GM23248 (cell line): Measurements from ENCODE around the gene TULP3. TPM values are rescaled to one million over a fixed set of nuclear protein-coding genes. Genes with fewer than 3 reads are reported as not detected.
A peak's percentile ranks its signal among the peaks of the same experiment; 100 is the strongest.

ENCODE experiments used
- DNase-seq: peaks from one replicate; pipeline ENCODE4 v3.0.0-alpha.2; 2015
- H2AFZ ChIP-seq: fragments of 200-600 bp; sonication (generic); 2 replicates; pipeline ENCODE4 v1.6.1; 2016; ENCODE audit warnings: antibody characterized with exemption
- H3F3A ChIP-seq: fragments of 200-600 bp; sonication (generic); 2 replicates; pipeline ENCODE4 v1.6.1; 2016; ENCODE audit warnings: mild to moderate bottlenecking, antibody characterized with exemption, mixed run types; ENCODE audit not compliant: insufficient read depth
- H3K27ac ChIP-seq: fragments of 200-600 bp; sonication (generic); 2 replicates; pipeline ENCODE4 v1.5.1; 2016; ENCODE audit warnings: mild to moderate bottlenecking
- H3K27me3 ChIP-seq: fragments of 200-600 bp; sonication (generic); replicated peaks from 2 replicates; pipeline ENCODE4 v1.6.1; 2016; ENCODE audit warnings: mild to moderate bottlenecking; ENCODE audit not compliant: insufficient read depth
- H3K36me3 ChIP-seq: fragments of 200-600 bp; sonication (generic); 2 replicates; pipeline ENCODE4 v1.6.1; 2016; ENCODE audit warnings: low read depth, mild to moderate bottlenecking
- H3K4me1 ChIP-seq: fragments of 200-600 bp; sonication (generic); 2 replicates; pipeline ENCODE4 v1.6.1; 2016; ENCODE audit warnings: mild to moderate bottlenecking; ENCODE audit not compliant: insufficient read depth
- H3K4me2 ChIP-seq: fragments of 200-600 bp; sonication (generic); one replicate; pipeline ENCODE4 v1.6.1; 2016; ENCODE audit warnings: mild to moderate bottlenecking; ENCODE audit not compliant: unreplicated experiment
- H3K4me3 ChIP-seq: fragments of 200-600 bp; sonication (generic); 2 replicates; pipeline ENCODE4 v1.5.1; 2016; ENCODE audit warnings: mild to moderate bottlenecking
- H3K79me2 ChIP-seq: fragments of 200-600 bp; sonication (generic); 2 replicates; pipeline ENCODE4 v1.6.1; 2016; ENCODE audit warnings: mild to moderate bottlenecking; ENCODE audit not compliant: insufficient read depth
- H3K9ac ChIP-seq: fragments of 200-600 bp; sonication (generic); 2 replicates; pipeline ENCODE4 v1.6.1; 2016; ENCODE audit warnings: mild to moderate bottlenecking
- H3K9me2 ChIP-seq: fragments of 200-600 bp; sonication (generic); 2 replicates; pipeline ENCODE4 v1.6.1; 2016; ENCODE audit warnings: mixed run types, mild to moderate bottlenecking, moderate library complexity; ENCODE audit not compliant: insufficient read depth
- H3K9me3 ChIP-seq: fragments of 200-600 bp; sonication (generic); one replicate; pipeline ENCODE4 v1.6.1; 2017; ENCODE audit warnings: low read depth
- H4K20me1 ChIP-seq: fragments of 200-600 bp; sonication (generic); 2 replicates; pipeline ENCODE4 v1.6.0; 2016; ENCODE audit not compliant: insufficient read depth
- EZH2 ChIP-seq: fragments of 200-600 bp; sonication (generic); IDR thresholded peaks from 2 replicates; pipeline ENCODE4 v1.6.1; 2018; ENCODE audit warnings: antibody characterized with exemption, mild to moderate bottlenecking; ENCODE audit not compliant: insufficient read depth, poor library complexity, severe bottlenecking
- EZH2phosphoT487 ChIP-seq: fragments of 200-600 bp; sonication (generic); IDR thresholded peaks from 2 replicates; pipeline ENCODE4 v1.6.1; 2018; ENCODE audit warnings: antibody characterized with exemption, moderate library complexity, mild to moderate bottlenecking, low read depth; ENCODE audit not compliant: insufficient read depth
- WGBS, 2 experiments: methylation state at CpG; one replicate each; pipeline ENCODE4 v1.1.6; 2015 to 2017; ENCODE audit warnings: low lambda C conversion rate in 2 of 2, low coverage in 1 of 2; ENCODE audit errors: missing lambda C conversion rate in 2 of 2; 5-methylcytosine and 5-hydroxymethylcytosine counted together
- in situ Hi-C: fragments of 300-500 bp; cut with MboI; formaldehyde crosslinking; loops from 2 replicates; pipeline ENCODE4 v1.15.0; 2020
- polyA plus RNA-seq: library from polyadenylated mRNA; unstranded; fragments of >200 nt; fragmentation: Nextera tagmentation; extraction: Ambion mirVana; gene quantifications from 2 replicates; pipeline ENCODE4 v1.2.1, GENCODE V29; 2016
- total RNA-seq: library from RNA; depleted of rRNA; stranded (reverse); fragments of >200 nt; shearing (Covaris generic); gene quantifications from 2 replicates; pipeline ENCODE4 v1.2.3, GENCODE V29; 2014

Gene TULP3
- total and polyA plus RNA-seq, 2 experiments from 2014 or later = 42.6 to 47.0 TPM

DNA sequence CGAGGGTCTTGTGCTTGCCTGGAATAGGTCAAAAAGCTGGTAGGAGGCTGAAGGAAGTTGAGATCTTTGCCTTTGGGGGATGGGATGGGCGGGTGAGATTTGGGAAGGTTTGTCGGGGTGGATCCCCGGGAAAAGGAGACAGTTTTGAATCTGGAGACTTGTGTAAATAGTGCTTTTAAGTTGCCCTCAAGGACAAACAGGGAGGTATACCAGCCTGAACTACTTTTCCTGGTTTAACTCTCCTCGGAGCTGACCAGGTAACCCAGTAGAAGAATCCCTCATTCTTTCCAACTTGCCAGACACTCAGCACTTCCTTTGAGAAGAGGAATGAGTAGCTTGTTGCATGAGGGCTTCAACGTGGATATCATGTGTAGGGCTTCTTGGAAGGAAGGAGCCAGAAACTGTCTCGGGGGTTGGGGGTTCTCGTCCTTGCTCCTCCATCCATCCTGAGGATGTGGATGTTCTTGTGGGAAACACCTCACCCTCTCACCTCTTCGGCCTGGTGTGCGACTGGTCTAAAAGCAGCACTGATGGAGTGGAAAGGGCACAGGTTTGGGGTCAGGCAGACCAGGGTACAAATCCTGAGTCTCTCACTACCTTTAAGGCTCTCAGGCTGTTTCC, 70.4 kb downstream of the TULP3 start:
- H3K4me1 ChIP-seq = peaks cover 13% of the 10 kb centered on the region

DNA sequence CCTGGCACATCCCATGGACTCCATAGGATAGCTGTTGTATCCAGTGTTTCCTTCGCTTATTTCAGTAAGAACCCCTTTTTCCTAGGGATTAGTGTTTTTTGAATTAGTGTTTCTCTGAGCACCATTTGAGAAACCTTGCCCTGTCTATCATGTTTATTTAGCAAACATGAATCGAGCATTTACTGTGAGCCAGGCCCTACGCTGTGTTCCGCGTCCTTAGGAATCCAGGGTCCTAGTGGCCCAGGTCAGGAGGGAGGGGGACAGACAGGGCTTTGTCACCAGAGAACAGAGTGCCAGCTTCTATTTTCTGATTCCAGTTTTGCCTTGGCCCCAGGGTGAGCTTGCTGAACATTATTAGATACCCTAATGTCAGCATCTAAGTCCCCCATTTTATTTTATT, 71.0 kb downstream of the TULP3 start:
- H3K4me3 ChIP-seq = no peak overlapping the region
- H3K9me3 ChIP-seq = no peaks in the 10 kb centered on the region
- TF ChIP-seq EZH2phosphoT487 (no peak), EZH2 (no peak)
- no peaks in the 10 kb centered on the region for H3K27me3 ChIP-seq
- in situ Hi-C loops = no loop called here
- DNase-seq = no peak
- 95 to 100% methylated on average over 5 of the region's 5 CpGs for WGBS, 2 experiments
- no peak overlapping the region for H3K9ac ChIP-seq
- no peaks in the 10 kb centered on the region for H3K9me2 ChIP-seq
- H3K4me1 ChIP-seq = peaks cover 13% of the 10 kb centered on the region
- H3K36me3 ChIP-seq = no peaks in the 10 kb centered on the region
- peaks cover 15% of the 10 kb centered on the region for H3F3A ChIP-seq
- H3K4me2 ChIP-seq = no peak overlapping the region
- peaks cover 36% of the 10 kb centered on the region for H3K79me2 ChIP-seq
- H4K20me1 ChIP-seq = no peaks in the 10 kb centered on the region
- H2AFZ ChIP-seq = no peak overlapping the region
- no peak overlapping the region for H3K27ac ChIP-seq

More for the DNA sequence above, 70.4 kb downstream of the TULP3 start:
- 56 to 62% methylated on average over 10 of the region's 10 CpGs for WGBS, 2 experiments
- Histone ChIP-seq H3F3A (peaks cover 15% of the 10 kb centered on the region), H3K9me2 (no peaks in the 10 kb centered on the region), H3K4me3 (peak overlapping the region; percentile 92), H4K20me1 (no peaks in the 10 kb centered on the region), H2AFZ (0 out of 2 replicates have a peak overlapping the region, but pooled peaks have one; percentile 72), H3K4me2 (peak overlapping the region; percentile 78), H3K27ac (0 out of 2 replicates have a peak overlapping the region, but pooled peaks have one; percentile 52), H3K9me3 (no peaks in the 10 kb centered on the region), H3K36me3 (no peaks in the 10 kb centered on the region), H3K79me2 (peaks cover 36% of the 10 kb centered on the region), H3K27me3 (no peaks in the 10 kb centered on the region), H3K9ac (peak overlapping the region; percentile 77)
- in situ Hi-C loops = no loop called here
- no peak for TF ChIP-seq EZH2
- TF ChIP-seq EZH2phosphoT487 = no peak
- DNase-seq = peak; percentile 24

DNA sequence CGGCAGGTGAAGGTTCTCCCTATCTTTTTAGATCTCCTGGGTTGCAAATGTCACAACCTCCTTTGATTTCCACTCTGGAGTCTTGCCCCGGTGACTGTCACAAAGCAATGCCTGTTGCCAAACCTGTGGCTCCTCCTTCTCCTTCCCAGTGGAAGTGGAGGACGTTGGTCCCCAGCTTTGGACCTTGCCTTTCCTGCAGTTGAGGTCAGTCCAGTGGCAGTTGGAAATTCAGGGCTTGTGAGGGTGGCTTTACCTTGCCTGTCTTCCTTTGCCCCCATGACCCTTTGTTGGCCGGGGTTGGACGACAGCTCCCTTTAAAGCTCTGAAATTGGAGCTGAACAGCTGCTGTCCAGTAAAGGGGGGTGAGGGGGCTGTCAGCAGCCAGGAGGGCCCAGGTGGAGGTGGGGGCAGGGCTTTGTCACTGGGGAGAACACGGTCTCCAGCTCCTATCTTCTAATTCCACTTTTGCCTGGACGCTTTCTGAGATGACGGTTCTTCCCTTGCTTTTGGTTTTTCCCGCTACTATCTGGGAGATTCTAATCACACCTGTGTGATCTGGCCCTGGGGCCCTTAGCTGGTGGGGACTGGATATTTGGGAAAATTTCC, 72.6 kb downstream of the TULP3 start:
- no peaks in the 10 kb centered on the region for H3K36me3 ChIP-seq
- no peak overlapping the region for H3K4me3 ChIP-seq
- H3K9me3 ChIP-seq = no peaks in the 10 kb centered on the region
- TF ChIP-seq EZH2 (no peak), EZH2phosphoT487 (no peak)
- H3K27me3 ChIP-seq = no peaks in the 10 kb centered on the region
- H3K4me1 ChIP-seq = peaks cover 7% of the 10 kb centered on the region
- H3K79me2 ChIP-seq = peaks cover 36% of the 10 kb centered on the region
- H3F3A ChIP-seq = peaks cover 10% of the 10 kb centered on the region
- H2AFZ ChIP-seq = no peak overlapping the region
- H4K20me1 ChIP-seq = no peaks in the 10 kb centered on the region
- no peak overlapping the region for H3K4me2 ChIP-seq
- DNase-seq = no peak
- no peak overlapping the region for H3K27ac ChIP-seq
- H3K9ac ChIP-seq = no peak overlapping the region
- 69 to 72% methylated on average over 9 of the region's 9 CpGs for WGBS, 2 experiments
- H3K9me2 ChIP-seq = no peaks in the 10 kb centered on the region
- in situ Hi-C loops = no loop called here

DNA sequence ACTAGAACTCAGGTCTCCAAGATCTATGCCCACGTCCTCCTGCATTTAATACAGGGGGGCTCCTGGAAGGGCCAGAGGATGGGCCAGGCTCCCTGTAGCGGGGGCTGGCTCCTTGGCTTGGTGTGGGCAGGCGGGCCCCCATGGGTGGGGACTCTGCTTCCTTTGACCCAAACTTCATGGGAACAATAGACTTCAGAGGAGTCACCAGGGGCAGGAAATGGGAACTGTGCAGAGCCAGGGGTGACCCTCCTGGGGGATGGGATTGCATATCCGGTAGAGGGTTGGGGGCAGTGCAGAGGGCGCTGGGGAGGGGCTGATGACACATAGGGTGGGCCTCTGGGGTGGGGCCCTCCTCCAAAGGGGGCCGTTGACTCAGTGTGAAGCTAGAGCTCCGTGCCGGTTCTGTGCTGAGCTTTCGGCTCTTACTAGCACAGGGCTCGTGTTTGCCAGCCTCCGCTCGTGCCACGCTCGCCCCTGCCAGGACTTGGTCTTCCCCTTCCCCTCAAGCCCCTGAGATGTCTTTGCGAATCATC, 73.1 kb downstream of the TULP3 start:
- H3K4me2 ChIP-seq = no peak overlapping the region
- WGBS, 2 experiments = 88 to 91% methylated on average over 12 to 15 of the region's 15 CpGs
- no peaks in the 10 kb centered on the region for H3K27me3 ChIP-seq
- H3K4me3 ChIP-seq = no peak overlapping the region
- no peaks in the 10 kb centered on the region for H3K36me3 ChIP-seq
- no peaks in the 10 kb centered on the region for H3K9me2 ChIP-seq
- no peak overlapping the region for H3K27ac ChIP-seq
- no peaks in the 10 kb centered on the region for H3K9me3 ChIP-seq
- H3K9ac ChIP-seq = no peak overlapping the region
- TF ChIP-seq EZH2 (no peak), EZH2phosphoT487 (no peak)
- in situ Hi-C loops = no loop called here
- H2AFZ ChIP-seq = no peak overlapping the region
- no peaks in the 10 kb centered on the region for H4K20me1 ChIP-seq
- H3K79me2 ChIP-seq = peaks cover 41% of the 10 kb centered on the region
- peaks cover 8% of the 10 kb centered on the region; the same call in 1 of the 2 replicates for H3F3A ChIP-seq
- H3K4me1 ChIP-seq = peaks cover 6% of the 10 kb centered on the region; the same call in 1 of the 2 replicates
- no peak for DNase-seq
